Hippocampal formation (tissue), 2 donors: Measurements from ENCODE around the gene GPC6.

ENCODE experiments used
- DNase-seq, 2 donors: peaks; one replicate each; lab custom pipeline; 2025; lab: John Stamatoyannopoulos, UW

Gene GPC6

DNA sequence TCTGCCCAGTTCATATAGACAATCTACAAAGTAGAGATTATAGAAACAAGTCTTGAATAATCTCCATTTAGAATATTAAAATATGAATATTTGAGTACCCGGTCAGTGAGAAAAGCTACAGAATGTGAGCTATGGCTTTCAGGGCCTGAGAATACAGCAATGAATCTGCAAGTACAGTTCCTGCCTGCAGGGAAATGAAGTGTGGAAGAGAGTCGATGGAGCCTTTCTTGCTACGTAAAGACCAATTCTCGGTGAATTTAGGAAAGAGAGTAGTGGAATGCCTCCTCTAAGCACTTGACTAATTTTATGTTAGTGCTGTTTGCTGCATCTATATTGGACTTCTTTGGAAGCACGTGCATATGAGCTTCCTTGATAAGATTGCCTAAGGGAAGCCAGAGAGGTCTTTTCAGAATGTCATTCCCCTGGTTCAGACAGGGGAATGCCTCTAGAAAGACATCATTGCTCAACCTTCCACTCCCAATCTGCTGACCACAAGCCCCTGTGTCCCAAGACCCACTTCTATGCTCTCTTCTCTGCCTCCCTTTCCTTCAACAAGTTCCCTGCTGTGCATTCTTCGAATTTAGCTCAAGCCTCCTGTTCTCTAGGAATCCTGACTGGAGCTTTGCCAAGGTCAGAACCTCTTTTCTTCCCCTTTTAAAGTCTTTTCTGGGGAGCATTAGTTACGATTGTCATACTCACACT is 41.9 kb downstream of the GPC6 start:
- no peak for DNase-seq

DNA sequence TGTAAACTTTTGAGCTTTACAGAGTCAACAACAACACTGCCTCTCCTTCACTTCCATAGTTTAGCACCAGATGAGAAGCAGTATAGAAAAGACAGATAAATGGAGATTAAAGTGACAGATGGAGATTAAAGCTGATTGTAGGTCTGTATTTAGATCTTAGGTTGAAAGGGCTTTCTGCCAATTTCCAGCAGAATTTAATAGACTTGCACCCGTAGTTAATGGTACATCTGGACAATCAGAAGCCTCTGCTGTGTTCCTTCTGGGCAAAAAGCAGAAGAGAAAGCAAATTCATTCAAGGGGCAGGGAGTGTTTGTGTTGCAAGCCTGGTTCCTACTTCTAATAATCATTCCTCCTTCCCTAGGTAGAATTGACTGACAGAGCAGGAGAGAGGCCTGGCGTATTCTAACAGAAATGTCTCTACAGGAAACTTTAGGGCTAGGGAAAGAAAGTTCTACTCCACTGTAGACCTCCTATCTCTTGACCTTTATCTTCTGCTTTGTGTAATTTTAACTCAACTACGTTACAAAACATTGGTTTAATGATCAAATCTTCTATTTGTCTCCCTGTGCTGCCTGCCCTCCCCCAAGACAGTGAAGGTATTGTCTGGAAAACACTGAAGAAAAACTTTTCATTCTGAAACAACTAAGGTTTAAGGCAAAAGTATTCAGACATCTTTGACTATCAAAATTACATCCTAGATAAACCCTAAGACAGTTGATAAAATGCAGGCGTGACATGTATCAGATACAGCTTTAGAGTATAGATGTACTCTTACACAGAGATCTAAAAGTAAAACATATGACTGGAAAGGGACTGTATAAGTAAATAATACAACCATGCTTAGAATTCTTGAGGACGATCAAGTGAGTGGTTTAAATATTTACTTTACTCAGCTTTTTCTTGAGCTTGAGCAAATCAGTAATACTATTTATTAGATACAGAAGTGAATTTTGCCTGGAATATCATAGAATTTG is 44.4 kb downstream of the GPC6 start:
- DNase-seq: no peak

DNA sequence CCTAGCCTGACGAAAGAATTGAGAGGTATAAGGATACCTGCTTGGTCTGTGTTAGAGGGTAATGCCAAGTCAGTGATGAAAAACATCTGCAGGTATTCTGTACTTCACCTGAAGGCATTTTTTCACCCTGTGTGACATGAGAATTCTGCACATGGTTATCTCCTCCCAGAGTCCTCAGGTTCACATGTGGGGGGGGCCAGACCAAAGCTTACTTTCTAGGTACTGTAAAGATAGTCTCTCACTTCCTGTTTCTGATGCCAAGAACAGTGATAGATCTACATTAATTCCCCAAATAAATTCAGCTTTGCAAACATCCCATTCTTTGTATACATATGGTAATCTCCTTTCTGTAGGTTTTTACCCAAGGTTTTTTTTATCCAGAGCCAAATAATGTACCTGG is 53.4 kb downstream of the GPC6 start:
- DNase-seq: no peak

DNA sequence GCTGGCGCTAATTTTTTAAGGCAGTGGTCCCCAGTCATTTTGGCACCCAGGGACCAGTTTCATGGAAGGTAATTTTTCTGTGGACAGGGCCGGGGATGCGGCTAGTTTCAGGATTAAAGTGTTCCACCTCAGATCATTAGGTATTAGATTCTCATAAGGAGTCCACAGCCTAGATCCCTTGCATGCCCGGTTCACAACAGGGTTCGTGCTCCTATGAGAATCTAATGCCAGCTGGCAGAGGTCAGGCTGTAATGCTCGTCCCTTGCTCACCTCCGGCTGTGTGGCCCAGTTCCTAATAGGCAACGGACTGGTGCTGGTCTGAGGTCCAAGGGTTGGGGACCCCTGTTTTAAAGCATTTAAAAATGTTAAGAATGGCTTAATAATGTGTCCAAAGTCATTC is 54.1 kb downstream of the GPC6 start:
- DNase-seq: no peak

DNA sequence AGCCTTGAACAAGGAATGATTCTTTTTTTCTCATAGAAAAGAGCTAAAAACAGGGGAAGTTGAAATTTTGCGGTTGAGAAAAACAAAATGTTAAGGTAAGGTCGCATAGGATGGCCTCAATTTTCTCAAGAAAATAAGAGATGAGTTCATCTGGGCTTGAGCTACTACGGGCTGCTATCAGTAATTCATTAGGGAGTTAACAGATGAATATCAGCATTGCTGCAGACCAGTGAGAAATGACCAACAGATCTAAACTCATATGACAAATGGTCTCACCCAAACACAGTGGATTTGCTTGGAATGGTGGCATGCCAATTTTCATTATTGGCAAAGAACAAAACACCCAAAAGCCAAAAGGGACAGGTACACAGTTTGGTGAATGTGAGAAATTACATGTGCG is 56.6 kb downstream of the GPC6 start:
- no peak for DNase-seq

DNA sequence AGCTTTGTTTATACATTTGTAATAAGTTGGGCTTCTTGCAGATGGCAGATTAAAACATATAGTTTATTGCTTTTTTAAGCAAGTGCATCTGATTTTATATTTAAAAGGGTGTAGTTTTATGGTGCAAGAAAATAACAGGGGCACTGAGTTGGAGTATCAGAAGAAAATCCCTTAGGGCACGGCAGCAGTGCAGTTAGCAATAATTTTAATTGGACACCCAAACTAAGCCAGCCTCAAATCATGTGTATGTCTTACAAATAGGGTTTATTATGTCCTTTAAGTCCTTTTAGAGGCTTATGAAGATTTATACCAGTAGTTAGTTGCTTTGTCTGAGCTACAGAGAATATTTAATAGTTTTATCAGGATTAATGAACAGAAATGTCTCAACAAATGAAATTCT is 57.5 kb downstream of the GPC6 start:
- DNase-seq: no peak

DNA sequence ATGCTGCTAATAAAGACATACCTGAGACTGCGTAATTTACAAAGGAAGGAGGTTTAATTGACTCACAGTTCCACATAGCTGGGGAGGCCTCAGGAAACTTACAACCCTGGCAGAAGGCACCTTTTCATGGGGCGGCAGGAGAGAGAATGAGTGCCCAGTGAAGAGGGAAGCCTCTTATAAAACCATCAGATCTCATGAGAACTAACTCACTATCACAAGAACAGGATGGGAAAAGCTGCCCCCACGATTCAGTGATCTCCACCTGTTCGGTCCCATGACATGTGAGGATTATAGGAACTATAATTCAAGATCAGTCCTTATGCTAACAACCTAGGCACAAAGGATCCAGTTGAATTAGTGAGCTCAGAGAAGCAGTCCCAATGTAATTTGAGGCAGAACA is 59.4 kb downstream of the GPC6 start:
- DNase-seq: no peak

DNA sequence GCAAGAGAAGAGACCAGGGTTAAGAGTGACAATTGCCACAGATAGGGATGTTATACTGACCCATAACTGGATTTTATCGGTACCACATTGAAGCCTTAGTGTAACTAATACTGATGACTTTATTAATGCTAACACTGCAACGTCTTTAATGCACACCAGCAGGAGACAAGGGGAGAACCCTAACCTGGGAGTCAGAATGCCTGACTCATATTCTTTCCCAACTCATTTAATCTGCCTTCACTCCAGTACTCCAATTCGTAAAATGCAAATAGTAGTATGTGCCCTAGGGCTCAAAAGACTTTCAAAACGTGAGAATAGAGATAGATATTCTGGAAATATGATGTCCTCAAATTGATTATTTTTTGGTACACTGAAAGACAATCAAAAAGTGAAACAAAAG is 62.4 kb downstream of the GPC6 start:
- DNase-seq: no peak

DNA sequence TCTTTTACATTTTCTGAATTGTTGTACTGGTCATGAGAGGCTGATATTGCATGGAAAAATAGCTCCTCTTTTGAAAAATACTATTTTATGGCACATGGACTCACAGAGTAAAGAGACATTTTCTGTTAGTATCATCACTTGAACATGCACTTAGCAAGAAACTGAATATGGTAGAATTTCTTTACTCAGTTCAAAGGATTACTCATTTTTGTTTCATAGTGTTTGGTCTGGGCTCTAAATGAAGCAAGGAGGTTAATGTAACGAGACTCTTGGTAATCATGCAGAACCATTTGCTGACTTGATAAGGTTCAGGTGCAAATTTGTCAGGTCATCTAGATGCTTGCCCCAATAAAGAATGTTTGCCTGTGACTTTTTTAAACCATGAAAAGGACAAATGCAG is 63.2 kb downstream of the GPC6 start:
- DNase-seq: no peak

DNA sequence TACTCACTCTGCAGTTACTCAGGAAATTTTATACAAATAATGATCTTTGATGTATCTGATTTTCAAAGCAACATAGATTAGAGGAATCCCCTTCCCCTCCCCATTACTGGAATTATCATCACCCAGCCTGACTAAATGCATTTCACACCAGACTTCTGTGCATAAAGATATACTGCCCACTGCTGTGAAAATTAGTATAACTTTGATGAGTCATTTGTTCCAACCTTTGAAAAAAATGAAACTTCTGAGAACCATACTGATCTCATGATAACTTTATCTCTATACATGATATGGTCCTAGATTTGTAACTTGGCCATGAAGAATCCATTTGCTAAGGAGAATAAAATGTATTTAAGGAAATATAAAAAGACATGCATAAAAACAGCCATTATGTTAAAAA is 63.9 kb downstream of the GPC6 start:
- no peak for DNase-seq

DNA sequence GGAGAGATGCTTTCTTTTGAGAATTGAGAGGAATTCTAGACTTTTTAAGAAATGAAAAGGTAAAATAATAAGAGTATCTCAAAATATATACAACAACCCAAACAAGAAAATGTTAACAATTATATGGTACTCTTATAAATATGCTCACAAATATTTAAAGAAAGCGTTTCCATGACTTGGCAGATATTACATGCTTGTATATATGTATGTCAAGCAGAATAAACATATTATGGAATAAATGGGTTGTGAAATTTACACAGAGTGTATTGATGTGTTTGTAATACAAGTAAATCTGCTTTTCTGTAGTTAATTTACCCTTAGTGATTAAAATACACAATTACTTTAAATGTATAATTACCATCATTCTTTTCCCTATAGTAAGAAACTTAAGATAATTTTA is 65.8 kb downstream of the GPC6 start:
- DNase-seq: no peak

DNA sequence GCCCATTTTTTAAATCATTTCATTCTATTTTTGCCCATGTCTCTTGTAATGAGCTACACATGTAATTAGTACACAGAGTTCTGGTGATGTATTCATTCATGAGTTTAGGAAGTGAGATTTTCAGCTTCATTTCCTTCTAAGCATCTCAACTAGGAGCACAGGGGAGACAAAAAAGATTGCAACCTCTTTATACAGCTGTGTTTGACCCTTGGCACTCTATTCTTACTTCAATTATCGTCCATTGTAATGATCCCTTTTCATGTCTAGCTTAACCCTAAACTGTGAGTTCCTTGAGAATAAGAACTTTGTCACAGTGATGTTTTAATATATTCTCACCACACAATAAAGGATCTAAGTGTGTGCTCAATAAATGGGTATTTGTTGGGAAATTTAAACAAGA is 67.1 kb downstream of the GPC6 start:
- no peak for DNase-seq

DNA sequence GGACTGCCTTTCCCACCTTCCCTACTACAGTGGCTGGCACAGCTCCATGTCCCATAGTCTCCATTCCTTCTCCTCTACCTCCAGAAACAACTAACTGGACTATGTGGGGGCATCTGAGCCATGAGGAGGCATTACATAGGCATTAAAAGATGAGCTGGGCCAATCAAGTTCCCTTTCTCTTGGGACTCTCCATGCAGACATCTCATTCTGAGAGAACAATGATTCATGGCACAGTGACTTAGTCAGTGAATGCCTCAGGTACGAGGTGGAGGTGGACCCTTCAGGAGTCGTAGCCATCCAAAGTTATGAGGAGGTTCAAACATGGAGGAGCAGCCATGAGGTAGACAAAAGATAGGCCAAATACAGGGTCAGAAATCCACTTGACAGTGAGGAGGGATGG is 70.0 kb downstream of the GPC6 start:
- no peak for DNase-seq

DNA sequence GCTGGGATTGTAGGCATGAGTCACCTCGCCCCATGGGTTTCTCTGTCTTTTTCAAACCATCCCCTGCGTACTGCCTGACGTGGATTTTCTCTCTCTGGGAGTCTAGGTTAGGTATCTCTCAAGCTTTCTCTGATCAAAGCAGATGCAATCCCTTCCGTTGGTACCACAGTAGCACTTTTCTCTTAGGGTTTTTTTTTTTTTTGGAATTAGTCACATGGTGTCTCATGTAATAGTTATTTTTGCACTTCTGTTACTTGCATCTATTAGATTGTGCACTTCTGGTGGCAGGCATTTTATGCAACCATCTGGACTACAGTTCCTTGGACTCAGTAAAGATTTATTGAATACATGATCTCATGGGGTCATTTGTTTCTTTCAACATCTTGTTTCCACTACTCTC is 72.1 kb downstream of the GPC6 start:
- no peak for DNase-seq

DNA sequence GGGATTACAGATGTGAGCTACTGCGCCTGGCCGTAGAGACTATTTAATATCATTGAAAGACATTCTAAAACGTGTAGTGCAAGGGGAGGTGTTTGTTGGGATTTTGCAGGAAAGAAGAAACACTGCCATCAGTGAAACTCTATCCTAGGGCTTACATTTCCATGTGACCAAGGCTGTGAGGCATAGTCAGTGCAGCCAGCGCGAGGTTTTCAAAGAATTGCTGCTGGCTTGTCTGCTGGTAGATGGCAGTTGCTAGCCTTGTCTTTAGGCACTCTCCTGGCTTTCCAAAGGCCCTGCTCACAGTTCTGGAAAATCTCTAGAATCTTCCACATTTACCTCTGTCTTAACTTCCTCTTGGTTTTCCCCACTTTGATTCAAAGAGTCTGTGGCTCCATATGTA is 77.5 kb downstream of the GPC6 start:
- no peak for DNase-seq

DNA sequence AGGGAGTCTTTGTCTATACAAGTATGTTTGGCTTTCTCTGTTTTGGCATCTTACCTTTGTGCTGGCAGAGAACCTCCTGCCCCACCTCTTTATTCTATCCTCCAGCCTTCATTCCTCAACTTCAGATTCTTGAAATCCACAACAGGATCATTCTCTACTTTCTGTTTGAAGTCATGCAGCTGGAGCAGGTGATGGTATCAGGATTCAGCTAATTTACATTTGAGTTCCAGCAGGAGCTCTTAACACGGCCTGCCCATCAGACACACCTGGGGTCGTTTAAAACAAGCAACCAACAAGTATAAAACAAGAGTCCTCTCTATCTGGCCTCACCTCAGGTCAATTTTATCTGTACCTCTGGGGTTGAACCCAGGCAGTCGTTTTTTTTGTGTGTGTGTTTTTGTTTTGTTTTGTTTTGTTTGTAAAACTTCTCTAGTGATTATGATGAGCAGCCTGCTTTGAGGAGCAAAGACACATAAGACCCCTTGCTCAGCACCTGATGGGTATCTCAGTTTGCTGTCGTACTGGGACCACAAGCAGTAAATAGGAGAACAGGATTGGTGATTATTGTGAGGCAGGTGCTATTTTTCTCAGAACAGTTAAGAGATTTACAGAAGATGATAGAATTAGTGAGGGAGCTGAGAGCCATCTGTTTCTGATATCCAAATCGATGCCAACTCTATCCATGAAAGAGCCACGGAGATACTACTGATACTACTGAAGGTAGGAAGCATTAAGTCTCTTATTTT is 78.4 kb downstream of the GPC6 start:
- no peak for DNase-seq

DNA sequence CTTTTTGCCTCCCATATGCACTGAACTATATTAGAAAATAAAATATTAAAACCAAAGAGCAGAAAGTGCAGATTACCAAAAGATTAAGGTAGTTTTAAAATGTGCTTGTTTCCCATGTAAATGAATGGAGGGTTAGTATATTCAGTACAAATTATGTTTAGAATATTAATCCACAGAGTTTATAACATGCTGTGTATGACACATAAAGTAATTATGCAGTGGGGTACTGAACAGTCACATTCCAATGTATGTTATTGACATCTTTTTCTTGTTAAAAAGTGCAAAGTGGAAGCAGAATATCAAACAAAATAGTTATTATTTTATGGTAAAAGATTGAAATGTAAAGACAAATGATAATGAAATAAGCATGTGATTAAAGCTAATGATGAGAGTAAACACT is 79.3 kb downstream of the GPC6 start:
- no peak for DNase-seq

DNA sequence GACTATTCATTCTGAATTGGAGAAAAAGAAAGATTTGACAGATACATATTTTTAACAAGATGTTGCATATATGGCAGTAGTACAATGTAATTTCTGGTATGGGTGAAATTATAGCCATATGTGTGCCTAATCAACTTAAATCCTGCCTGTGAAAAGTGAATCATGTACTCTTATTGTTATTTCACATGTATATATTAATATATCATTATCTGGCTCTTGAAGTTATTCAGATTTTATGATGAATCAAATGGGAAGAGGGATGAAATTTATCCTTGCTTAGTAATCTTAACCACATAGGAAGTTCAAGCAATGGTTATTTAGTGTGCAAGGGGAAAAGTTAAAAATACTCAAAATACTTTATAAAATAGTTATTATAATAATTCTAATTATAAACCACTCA is 80.5 kb downstream of the GPC6 start:
- no peak for DNase-seq

DNA sequence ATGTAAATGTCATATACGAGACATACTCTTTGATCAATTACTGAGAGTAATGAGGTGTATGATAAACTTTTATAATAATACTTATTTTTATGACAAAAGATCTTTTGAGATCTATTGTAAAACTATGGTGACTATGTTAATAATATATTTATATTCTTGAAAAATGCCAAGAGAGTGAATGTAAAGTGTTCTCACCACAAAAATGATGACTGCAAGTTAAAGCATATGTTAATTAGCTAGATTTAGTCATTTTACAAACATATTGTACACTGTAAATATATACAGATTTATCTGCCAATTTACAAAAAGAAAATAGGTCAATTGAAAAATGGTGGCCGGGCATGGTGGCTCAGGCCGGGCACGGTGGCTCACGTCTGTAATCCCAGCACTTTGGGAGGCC is 81.0 kb downstream of the GPC6 start:
- DNase-seq: no peak

DNA sequence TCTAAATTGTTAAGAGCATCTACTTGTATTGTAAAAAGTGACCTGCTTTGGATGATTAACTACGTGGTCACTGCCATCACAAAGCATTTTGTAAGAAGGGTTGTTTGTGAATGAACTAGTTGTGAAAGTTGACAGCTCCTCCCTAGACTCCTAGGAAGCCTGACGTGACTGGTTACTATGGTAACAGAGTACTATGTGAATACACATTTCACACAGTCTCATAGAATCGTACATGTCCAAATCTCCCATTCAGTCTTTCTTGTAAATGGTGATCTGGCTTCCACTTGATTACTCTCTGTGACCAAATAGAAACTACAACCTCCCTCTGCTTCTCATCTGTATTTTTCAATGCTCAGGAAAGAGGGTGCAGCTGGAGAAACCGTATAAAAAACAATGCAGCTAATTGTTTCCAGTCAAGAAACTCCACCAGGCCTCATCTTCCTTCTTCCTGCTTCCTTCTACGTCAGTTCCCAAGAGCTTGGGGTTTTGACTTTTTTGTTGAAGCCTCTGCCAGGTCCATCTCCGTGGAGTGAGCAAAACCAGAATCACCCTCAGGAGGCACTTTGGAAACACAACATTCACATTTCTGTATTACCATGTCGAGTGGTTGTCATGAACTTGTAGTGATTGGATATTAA is 83.4 kb downstream of the GPC6 start:
- no peak for DNase-seq

DNA sequence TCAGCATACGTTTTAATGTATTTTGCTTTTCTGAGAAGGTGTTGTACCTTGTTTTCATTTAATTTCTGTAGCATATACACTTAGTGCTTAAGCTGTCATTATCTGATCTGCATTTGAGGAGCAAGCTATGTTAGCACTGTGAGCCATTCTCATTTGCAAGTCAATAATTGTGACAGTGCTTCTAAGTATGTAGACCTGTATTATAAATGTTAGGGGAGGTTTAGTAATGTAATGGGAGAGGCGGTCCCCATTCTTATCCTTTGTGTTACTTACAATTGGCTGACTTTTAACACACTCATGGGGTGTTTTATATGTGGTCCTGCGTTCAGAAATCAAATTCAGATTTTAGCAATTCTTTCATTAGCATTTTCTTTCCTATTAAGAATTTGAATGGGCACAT is 90.2 kb downstream of the GPC6 start:
- no peak for DNase-seq

DNA sequence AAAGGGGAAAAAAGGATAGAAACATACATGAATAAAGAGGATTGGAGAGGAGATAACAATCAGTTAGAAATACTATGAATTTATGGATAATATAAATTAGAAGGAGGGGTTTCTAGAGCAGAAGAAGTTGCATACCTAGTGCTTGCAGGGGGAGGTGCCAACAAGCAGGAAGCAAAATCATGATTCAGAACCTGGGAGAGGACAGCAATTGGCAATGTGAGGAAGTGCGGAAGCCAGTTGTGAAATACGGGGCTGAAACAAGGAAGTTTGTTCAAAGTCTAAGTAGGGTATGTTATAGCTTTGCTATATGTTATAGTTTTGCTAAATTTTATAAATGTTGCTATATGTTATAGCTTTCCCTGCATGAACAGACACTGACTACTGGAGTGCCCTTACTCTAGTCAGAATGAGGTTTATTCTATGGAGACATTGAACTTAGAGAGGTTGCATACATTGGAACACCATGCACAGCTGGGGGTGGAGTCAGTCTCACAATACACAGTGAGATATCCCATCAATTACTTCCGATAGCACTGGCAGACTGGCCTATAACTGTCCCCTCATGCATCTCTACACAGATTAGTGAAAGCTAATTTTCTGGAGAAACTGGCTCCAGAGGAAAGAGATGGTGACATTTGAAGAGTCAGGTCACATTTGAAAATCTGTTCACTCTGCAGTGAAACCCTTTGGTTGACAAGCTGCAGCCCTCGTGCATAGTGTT is 92.1 kb downstream of the GPC6 start:
- no peak for DNase-seq
